GM12878 (cell line): ENCODE measurements around the gene NFE2L1. TPM values are rescaled to one million over a fixed set of nuclear protein-coding genes. Genes with fewer than 3 reads are reported as not detected.
A peak's percentile ranks its signal among the peaks of the same experiment; 100 is the strongest.

ENCODE experiments used
- ATAC-seq: fragments of 200-7000 bp; cut with Tn5 transposase; 3 replicates; pipeline ENCODE4 v1.9.1; 2020; ENCODE audit warnings: mild to moderate bottlenecking, moderate library complexity
- BruUV-seq: library from RNA; stranded (reverse); fragments of 400-500 nt; replicated peaks from 2 replicates; lab custom pipeline; 2021; lab: Mats Ljungman, UMichigan
- CTCF ChIA-PET: fragments of 300-600 bp; sonication (Branson Sonifier 250); formaldehyde crosslinking; extraction: SDS; loops from one replicate; lab custom pipeline; 2021; ENCODE audit warnings: inconsistent platforms; lab: Yijun Ruan, JAX
- POLR2A ChIA-PET: fragments of 350-600 bp; formaldehyde crosslinking; extraction: SDS; loops from one replicate; lab custom pipeline; 2021; ENCODE audit warnings: inconsistent platforms; lab: Charles Lee
- RAD21 ChIA-PET: fragments of 300-600 bp; sonication (Branson Sonifier 250); formaldehyde crosslinking; loops from one replicate; lab custom pipeline; 2023; ENCODE audit warnings: antibody characterized with exemption; ENCODE audit not compliant: unreplicated experiment; lab: Charles Lee
- SMC1A ChIA-PET: fragments of 300-600 bp; sonication (Branson Sonifier 250); formaldehyde crosslinking; loops from one replicate; lab custom pipeline; 2023; ENCODE audit not compliant: unreplicated experiment, uncharacterized antibody; lab: Charles Lee
- DNase-seq: peaks from one replicate; pipeline ENCODE4 v3.0.0-alpha.2; 2011; ENCODE audit warnings: low read depth, low spot score
- FAIRE-seq: peaks from 3 replicates; lab custom pipeline; 2011; peaks lifted over from hg19 to GRCh38; lab: Jason Lieb, UNC
- H2AFZ ChIP-seq: 2 replicates; pipeline ENCODE4 v1.6.0; 2011; ENCODE audit warnings: low read depth, low read length, control low read depth; ENCODE audit not compliant: control insufficient read depth
- H3K27ac ChIP-seq: 2 replicates; pipeline ENCODE4 v1.5.1; 2011; ENCODE audit warnings: control low read depth; ENCODE audit not compliant: control insufficient read depth, insufficient read depth
- H3K27me3 ChIP-seq, 2 experiments: replicated peaks in 1 of 2; 2 replicates each; pipeline versions ENCODE4 v1.6.0 to v1.6.1; 2011; ENCODE audit warnings: low read length in 1 of 2; ENCODE audit not compliant: control insufficient read depth in 2 of 2, insufficient read depth in 2 of 2
- H3K36me3 ChIP-seq, 2 experiments: 2 replicates each; pipeline ENCODE4 v1.5.1; 2011; ENCODE audit warnings: low read length in 1 of 2; ENCODE audit not compliant: control insufficient read depth in 2 of 2, insufficient read depth in 2 of 2
- H3K4me1 ChIP-seq: 2 replicates; pipeline ENCODE4 v1.6.1; 2011; ENCODE audit warnings: mild to moderate bottlenecking, low read length, moderate library complexity, mixed read lengths; ENCODE audit not compliant: control insufficient read depth, insufficient read depth
- H3K4me2 ChIP-seq: 2 replicates; pipeline ENCODE4 v1.6.0; 2011; ENCODE audit warnings: control low read depth; ENCODE audit not compliant: control insufficient read depth, insufficient read depth
- H3K4me3 ChIP-seq: fragments of 200-600 bp; sonication (generic); 2 replicates; pipeline ENCODE4 v1.5.1; 2016
- H3K79me2 ChIP-seq: 2 replicates; pipeline ENCODE4 v1.6.0; 2011; ENCODE audit warnings: low read length; ENCODE audit not compliant: control insufficient read depth, insufficient read depth
- H3K9ac ChIP-seq: 2 replicates; pipeline ENCODE4 v1.8.0; 2011; ENCODE audit warnings: low read length, control low read depth, mixed read lengths; ENCODE audit not compliant: control insufficient read depth, insufficient read depth
- H3K9me3 ChIP-seq: replicated peaks from 3 replicates; pipeline ENCODE4 v1.5.1; 2011; ENCODE audit warnings: mild to moderate bottlenecking, low read length; ENCODE audit not compliant: control insufficient read depth, insufficient read depth
- H4K20me1 ChIP-seq: 2 replicates; pipeline ENCODE4 v1.6.0; 2011; ENCODE audit not compliant: control insufficient read depth, insufficient read depth
- CTCF ChIP-seq, 3 experiments: IDR thresholded peaks in 2 of 3; conservative IDR thresholded peaks in 1 of 3; 2 replicates each; pipeline ENCODE4 v1.5.1; 2011; ENCODE audit warnings: low read depth in 3 of 3, low read length in 3 of 3, mild to moderate bottlenecking in 3 of 3, control low read depth in 2 of 3, moderate library complexity in 2 of 3, inconsistent platforms in 1 of 3, mixed read lengths in 1 of 3; ENCODE audit not compliant: control insufficient read depth in 2 of 3, insufficient read depth in 1 of 3; ENCODE audit errors: extremely low read depth in 1 of 3
- KAT2A ChIP-seq: conservative IDR thresholded peaks from 2 replicates; pipeline ENCODE4 v1.6.1; 2011; ENCODE audit warnings: low read depth, low read length; ENCODE audit not compliant: control insufficient read depth
- KLF5 ChIP-seq: fragments of 450-650 bp; IDR thresholded peaks from 2 replicates; pipeline ENCODE4 v1.6.1; 2014; ENCODE audit warnings: mild to moderate bottlenecking; ENCODE audit not compliant: partially characterized antibody
- MXI1 ChIP-seq: fragments of 150-350 bp; IDR thresholded peaks from 2 replicates; pipeline ENCODE4 v1.6.1; 2011; ENCODE audit warnings: low read depth, mild to moderate bottlenecking, inconsistent platforms, low read length, improper control_type of control experiment
- YY1 ChIP-seq: IDR thresholded peaks from 2 replicates; pipeline ENCODE4 v1.6.1; 2011; ENCODE audit warnings: low read depth, mild to moderate bottlenecking, low read length
- WGBS: methylation state at CpG from one replicate; pipeline ENCODE4 v1.1.6; 2016; ENCODE audit warnings: low lambda C conversion rate; ENCODE audit not compliant: insufficient replicate concordance, insufficient coverage; ENCODE audit errors: missing lambda C conversion rate; 5-methylcytosine and 5-hydroxymethylcytosine counted together
- in situ Hi-C: fragments of 300-500 bp; cut with MboI; formaldehyde crosslinking; loops from 9 replicates; pipeline ENCODE4 v1.14.3; 2018; ENCODE audit warnings: mixed read lengths
- intact Hi-C: fragments of 100-400 bp; cut with micrococcal nuclease; formaldehyde crosslinking; loops from one replicate; pipeline ENCODE4 v1.14.2; 2022; ENCODE audit not compliant: unreplicated experiment
- polyA plus RNA-seq, 11 experiments: library from polyadenylated mRNA; depleted of rRNA in 4 of 11; unstranded in 6 of 11; stranded (reverse) in 5 of 11; fragments of >200 nt; fragmentation: Nextera tagmentation in 4 of 11; fragmentation: Illumina TruSeq in 1 of 11; extraction: Ambion mirVana in 4 of 11; extraction: Trizol in 1 of 11; gene quantifications; 1 replicate in 1 of 11; 2 replicates in 10 of 11; pipeline versions ENCODE4 v1.2.1 to v1.2.3, GENCODE V29; 2011 to 2016; ENCODE audit warnings: inconsistent platforms in 2 of 11, missing spikeins in 2 of 11, low read depth in 1 of 11
- total RNA-seq, 4 experiments: library from RNA; depleted of rRNA in 3 of 4; stranded (reverse); fragments of >200 nt in 3 of 4; fragmentation: Illumina TruSeq in 1 of 4; extraction: Trizol in 1 of 4; gene quantifications; 2 replicates each; pipeline versions ENCODE4 v1.2.1 to v1.2.3, GENCODE V29; 2013 to 2021

The NFE2L1 gene
- total and polyA plus RNA-seq, 10 of the 15 experiments (the other 5 are each of a cell fraction or from before 2014, with no cell fraction given) = 3.8 to 104 (median 26.4) TPM

- 68% methylated on average over 5 of the region's 5 CpGs for WGBS
- Histone ChIP-seq H4K20me1 (peaks cover 5% of the 10 kb centered on the region; the same call in 1 of the 2 replicates), H3K36me3 (peaks cover 17 to 30% of the 10 kb centered on the region in 2 experiments), H3K9ac (peak overlapping the region; percentile 9; the same call in 1 of the 2 replicates), H3K4me3 (peak overlapping the region; percentile 97; the same call in 1 of the 2 replicates), H3K4me1 (peaks cover 29% of the 10 kb centered on the region), H3K27ac (no peak overlapping the region), H3K79me2 (peaks cover 94% of the 10 kb centered on the region), H3K9me3 (no peaks in the 10 kb centered on the region), H2AFZ (no peak overlapping the region), H3K27me3 (no peaks in the 10 kb centered on the region), H3K4me2 (peak overlapping the region; percentile 78)
- RAD21 ChIA-PET = interaction anchor here (0.6 to 2.0 kb wide), 4 partner anchors 13 to 34 kb away, joined by 3 to 5 read pairs (median 4); no protein-coding TSS in a partner anchor
- SMC1A ChIA-PET = interaction anchor here (0.8 to 1.2 kb wide), 5 partner anchors 12 to 400 kb away, joined by 3 to 6 read pairs (median 4); no protein-coding TSS in a partner anchor
- in situ Hi-C loops = no loop called here
- POLR2A ChIA-PET = interaction anchor here (0.9 to 1.7 kb wide), 5 partner anchors 9 to 561 kb away, joined by 3 to 9 read pairs (median 3); no protein-coding TSS in a partner anchor
- TF ChIP-seq KAT2A (no peak), KLF5 (no peak), MXI1 (0 out of 2 replicates have a peak, but pooled peaks have one; percentile 7), YY1 (no peak), CTCF (IDR thresholded peaks at IDR 0.05 in 2 of 3, conservative IDR thresholded peaks at IDR 0.05 in 1 of 3; ENCODE audit: control insufficient read depth in 2 of 3, extremely low read depth in 1 of 3, insufficient read depth in 1 of 3, low read depth in 3 of 3, low read length in 3 of 3) (no peak)
- FAIRE-seq (no peak), DNase-seq (no peak), ATAC-seq (no peak)
- no TSS peak for BruUV-seq
- CTCF ChIA-PET = interaction anchor here (0.9 to 7.2 kb wide), 11 partner anchors 9 to 60 kb away, joined by 3 to 43 read pairs (median 4); no protein-coding TSS in a partner anchor
- intact Hi-C loops = no loop called here
Observed at GRCh38 chr17:48051706-48052486, 3.7 kb downstream of the NFE2L1 start.
